Measurements from ENCODE around the gene ASB4. TPM values are rescaled to one million over a fixed set of nuclear protein-coding genes. Genes with fewer than 3 reads are reported as not detected.

ASB4 gene
- total RNA-seq, 1 donor, result not detected

GRCh38 chr7:95586951-95587301 is 101.2 kb downstream of the ASB4 start:
- no peak for TF ChIP-seq CTCF (IDR thresholded peaks at IDR 0.05; ENCODE audit: insufficient read depth, low read depth, low read length)
- H3K4me3 ChIP-seq (ENCODE audit: low read depth, low read length), result no peak overlapping the region
- DNase-seq (ENCODE audit: low read depth), result no peak

- DNase-seq (ENCODE audit: low read depth), result no peak
- no peak for TF ChIP-seq CTCF (IDR thresholded peaks at IDR 0.05; ENCODE audit: insufficient read depth, low read depth, low read length)
- no peak overlapping the region for H3K4me3 ChIP-seq (ENCODE audit: low read depth, low read length)
Observed at GRCh38 chr7:95589031-95589430, 103.3 kb downstream of the ASB4 start.

- no peak for TF ChIP-seq CTCF (IDR thresholded peaks at IDR 0.05; ENCODE audit: insufficient read depth, low read depth, low read length)
- no peak for DNase-seq (ENCODE audit: low read depth)
- no peak overlapping the region for H3K4me3 ChIP-seq (ENCODE audit: low read depth, low read length)
Observed at GRCh38 chr7:95589766-95590165, 104.0 kb downstream of the ASB4 start.

Other genes starting within 250 kb of the ASB4 start
- not detected in 2 replicates for gene PON1, start 161.4 kb upstream of the ASB4 start, total RNA-seq
- under 0.01 TPM in 1 of 2 replicates, not detected in the other for gene PON3, start 89.6 kb upstream of the ASB4 start, total RNA-seq
- gene PON2, start 50.9 kb upstream of the ASB4 start, total RNA-seq, result 74.1 and 95.9 TPM in 2 replicates
- gene PDK4, start 110.6 kb downstream of the ASB4 start, total RNA-seq, result under 0.01 TPM in 2 replicates

Data from fibroblast of villous mesenchyme (primary cell).